B cell (primary cell): ENCODE measurements around the gene DNAAF1.

ENCODE experiments used
- EZH2 ChIP-seq: IDR thresholded peaks from 2 replicates; pipeline ENCODE4 v1.6.1; 2012; ENCODE audit warnings: borderline replicate concordance, low read depth, mild to moderate bottlenecking, moderate library complexity, low read length; ENCODE audit not compliant: insufficient read depth, poor library complexity, severe bottlenecking
- TF ChIP-seq, protein P1 (sequence below): fragments of 200-600 bp; IDR thresholded peaks from one replicate; pipeline ENCODE4 v1.8.0; 2022; ENCODE audit warnings: antibody characterized with exemption, mild to moderate bottlenecking

DNA sequence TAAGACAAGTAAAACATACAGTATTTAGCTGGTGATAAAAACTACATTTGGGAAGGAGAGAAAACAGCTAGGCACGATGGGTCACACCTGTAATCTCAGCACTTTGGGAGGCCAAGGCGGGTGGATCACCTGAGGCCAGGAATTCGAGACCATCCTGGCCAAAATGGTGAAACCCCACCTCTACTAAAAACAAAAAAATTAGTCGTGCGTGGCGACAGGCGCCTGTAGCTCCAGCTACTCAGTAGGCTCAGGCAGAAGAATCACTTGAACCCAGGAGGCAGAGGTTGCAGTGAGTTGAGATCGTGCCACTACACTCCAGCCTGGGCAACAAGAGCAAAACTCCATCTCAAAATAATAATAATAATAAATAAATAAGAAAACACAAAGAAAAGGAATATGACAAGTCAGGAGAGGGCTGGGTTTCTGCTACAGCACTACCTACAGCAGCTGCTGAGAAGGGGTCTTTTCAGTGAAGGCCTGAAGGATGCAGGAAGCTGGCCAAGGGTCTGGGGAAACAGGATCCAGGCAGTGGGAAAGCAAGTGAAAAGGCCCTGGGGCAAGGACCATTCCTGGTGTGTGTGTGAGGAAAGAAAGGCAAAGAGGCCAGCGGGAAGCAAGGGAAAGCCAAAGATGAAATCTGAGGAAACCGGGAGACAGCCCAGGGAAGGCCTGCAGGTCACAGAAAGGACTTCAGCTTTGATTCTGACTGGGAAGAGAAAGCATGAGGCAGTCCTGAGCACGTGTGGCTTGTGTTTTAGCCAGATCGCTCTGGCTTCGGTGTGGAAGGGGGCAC, 39.0 kb upstream of the DNAAF1 start:
- TF ChIP-seq, protein P1, sequence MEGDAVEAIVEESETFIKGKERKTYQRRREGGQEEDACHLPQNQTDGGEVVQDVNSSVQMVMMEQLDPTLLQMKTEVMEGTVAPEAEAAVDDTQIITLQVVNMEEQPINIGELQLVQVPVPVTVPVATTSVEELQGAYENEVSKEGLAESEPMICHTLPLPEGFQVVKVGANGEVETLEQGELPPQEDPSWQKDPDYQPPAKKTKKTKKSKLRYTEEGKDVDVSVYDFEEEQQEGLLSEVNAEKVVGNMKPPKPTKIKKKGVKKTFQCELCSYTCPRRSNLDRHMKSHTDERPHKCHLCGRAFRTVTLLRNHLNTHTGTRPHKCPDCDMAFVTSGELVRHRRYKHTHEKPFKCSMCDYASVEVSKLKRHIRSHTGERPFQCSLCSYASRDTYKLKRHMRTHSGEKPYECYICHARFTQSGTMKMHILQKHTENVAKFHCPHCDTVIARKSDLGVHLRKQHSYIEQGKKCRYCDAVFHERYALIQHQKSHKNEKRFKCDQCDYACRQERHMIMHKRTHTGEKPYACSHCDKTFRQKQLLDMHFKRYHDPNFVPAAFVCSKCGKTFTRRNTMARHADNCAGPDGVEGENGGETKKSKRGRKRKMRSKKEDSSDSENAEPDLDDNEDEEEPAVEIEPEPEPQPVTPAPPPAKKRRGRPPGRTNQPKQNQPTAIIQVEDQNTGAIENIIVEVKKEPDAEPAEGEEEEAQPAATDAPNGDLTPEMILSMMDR: no peak
- no peak for TF ChIP-seq EZH2
